Stimulated activated CD8-positive, alpha-beta memory T cell treated with anti-CD3 and anti-CD28 coated beads, Interleukin-15, amount 100 ng/mL, for 24 hours (primary cell): ENCODE measurements around the gene TM9SF2.
"Not testable (repeated sequence)": the region's sequence is repeated elsewhere in the genome, so short reads cannot be mapped to it uniquely, and the experiment has no call there.

ENCODE experiments used
- DNase-seq: peaks from one replicate; pipeline ENCODE4 v3.0.0-alpha.2; 2020; ENCODE audit warnings: low read depth

Gene TM9SF2

GRCh38 chr13:99536023-99536422, 34.8 kb downstream of the TM9SF2 start:
- DNase-seq: no peak

GRCh38 chr13:99540530-99540929, 39.3 kb downstream of the TM9SF2 start:
- no peak for DNase-seq

DNA sequence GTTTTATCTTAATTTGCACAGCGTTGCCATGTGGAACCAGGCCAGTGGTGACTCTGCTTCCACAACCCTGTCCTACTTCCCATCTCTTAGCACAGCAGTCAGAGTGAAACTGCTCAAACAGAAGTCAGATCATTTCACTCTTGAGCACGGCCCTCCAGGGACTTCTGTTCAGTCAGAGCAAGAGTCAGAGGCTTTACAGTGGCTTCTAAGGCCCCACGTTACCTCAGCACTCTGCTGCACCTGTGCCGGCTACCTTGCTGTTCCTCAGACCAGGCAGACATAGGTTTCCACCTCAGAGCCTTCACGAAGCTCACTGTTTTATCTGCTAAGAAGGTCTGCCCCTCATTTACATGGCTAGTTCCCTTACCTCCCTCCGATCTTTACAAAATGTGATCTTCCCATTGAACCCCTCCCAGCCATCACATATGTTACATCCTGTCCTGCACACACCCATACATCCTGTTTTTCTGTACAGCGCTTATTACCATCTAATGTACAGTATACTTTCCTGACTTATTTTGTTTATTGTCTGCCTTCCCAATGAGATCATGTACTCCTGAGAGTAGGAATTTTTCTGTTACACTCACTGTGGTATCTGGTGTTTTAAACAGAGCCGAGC, 41.6 kb downstream of the TM9SF2 start:
- DNase-seq: no peak

DNA sequence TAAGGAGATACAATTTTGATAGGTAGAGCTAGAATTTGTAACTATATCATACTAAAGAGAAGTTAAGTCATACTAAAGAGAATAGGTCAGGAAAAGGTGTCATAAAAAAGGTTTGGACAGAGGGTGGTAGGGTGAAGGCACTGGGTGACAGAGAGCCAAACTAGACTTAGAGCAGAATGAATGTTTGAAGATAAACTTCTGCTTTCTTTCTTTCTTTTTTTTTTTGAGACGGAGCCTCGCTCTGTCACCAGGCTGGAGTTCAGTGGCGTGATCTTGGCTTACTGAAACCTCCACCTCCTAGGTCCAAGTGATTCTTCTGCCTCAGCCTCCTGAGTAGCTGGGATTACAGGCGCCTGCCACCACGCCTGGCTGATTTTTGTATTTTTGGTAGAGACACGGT, 44.1 kb downstream of the TM9SF2 start:
- no peak for DNase-seq

DNA sequence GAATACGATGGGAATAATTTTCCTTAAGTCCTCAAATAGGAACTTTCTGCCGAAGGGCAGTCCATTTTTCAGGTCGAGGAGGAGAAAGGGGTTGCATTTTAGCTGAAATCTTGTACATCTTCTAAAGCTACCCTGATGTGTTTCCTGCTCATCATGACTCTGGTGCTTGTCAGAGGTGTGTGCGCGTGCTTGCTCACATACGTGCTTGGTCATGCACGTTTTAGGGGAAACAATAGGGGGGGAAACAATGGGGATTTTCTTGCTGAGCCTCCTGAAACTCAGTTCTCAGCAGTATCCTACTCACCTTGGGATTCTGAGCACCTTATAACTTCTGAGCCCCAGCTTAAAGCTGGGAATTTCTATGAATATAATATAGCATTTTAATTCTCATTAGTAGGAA, 44.7 kb downstream of the TM9SF2 start:
- DNase-seq: no peak

- DNase-seq: no peak
Measured at GRCh38 chr13:99546878-99547277, 45.6 kb downstream of the TM9SF2 start.

- no peak for DNase-seq
Measured at GRCh38 chr13:99548448-99548847, 47.2 kb downstream of the TM9SF2 start.

DNA sequence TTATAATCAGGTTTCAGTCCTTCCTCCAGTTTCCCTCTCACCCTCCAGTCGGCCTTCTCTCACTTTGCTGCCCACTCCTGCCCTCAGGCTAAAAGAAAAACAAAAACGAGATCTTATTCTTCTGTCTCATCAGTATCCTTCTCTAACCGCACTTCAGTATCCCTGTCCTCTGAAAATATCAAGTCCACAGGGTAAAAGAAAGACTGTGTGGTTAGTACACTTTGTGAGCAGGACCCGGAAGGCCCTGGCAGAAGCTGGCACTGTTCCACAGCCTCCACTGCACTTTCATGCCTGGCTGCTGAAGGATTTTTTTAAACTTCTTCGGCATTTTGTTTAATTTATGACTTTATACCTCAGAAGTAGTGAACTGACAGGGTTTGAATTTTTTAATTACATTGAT, 51.8 kb downstream of the TM9SF2 start:
- no peak for DNase-seq

GRCh38 chr13:99555149-99555548, 53.9 kb downstream of the TM9SF2 start:
- no peak for DNase-seq

DNA sequence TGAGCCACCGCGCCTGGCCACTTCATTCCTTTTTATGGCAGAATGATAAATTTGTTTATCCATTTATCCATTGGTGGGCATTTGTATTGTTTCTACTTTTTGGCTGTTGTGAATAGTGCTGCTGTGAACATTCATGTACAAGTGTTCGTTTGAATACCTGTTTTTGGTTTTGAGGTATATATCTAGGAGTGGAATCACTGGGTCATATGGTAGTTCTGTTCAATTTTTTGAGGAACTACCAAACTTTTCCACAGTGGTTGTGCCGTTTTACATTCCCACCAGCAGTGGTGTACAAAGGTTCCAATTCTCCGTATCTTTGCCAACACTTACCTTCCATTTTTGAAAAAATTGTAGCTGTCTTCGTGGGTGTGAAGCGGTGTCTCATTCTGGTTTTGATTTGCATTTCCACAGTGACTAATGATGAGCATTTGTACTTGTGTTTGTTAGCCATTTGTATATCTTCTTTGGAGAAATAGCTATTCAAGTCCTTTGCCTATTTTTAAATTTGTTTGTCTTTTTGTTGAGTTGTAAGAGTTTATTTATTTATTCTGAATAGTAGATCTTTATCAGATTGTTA, 55.7 kb downstream of the TM9SF2 start:
- DNase-seq: no peak

DNA sequence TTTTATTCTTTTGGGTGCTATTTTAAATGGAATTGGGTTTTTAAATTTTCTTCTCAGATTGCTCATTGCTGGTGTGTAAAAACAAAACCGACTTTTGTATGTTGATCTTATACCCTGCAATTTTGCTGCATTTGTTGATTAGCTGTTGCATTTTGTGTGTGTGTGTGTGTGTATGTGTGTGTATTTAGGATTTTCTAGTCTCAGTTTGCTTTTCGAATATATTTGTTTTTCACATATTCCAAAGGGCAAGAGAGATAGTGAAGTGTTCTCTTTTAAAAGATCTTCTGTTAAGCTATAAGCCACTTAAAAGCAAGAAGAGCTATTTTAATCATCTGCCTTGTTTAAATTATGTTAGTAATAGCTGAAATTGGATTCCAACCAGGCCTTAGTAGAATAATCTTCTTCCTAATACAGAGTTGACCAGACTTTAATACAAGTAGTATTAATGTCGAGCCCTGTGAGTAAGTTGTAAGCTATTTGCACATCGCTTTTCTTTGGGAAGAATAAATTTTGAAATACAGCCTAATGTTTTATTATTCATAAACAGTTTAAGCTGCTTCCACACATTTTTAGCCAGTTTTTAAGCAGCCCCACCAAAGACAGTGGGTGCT, 57.4 kb downstream of the TM9SF2 start:
- no peak for DNase-seq

GRCh38 chr13:99559560-99559959, 58.3 kb downstream of the TM9SF2 start:
- no peak for DNase-seq

DNA sequence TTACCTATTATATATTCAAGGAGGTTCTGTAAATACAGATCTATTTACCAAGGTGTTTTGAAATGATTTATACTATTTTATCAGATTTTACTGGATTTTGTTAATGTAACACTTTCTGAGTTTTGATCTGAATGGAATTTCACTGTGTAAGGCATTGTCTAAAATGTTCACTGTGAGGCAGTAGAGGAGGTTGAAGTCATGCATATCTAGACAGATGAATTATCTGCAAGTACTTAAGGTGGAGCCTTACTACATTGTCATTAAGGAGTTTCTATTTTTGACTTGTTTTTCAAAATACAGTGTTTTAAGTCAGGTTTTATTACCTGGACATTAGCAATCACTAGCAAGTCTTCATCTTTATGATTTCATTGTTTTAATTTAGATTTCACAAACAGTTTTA, 62.1 kb downstream of the TM9SF2 start:
- DNase-seq: no peak

GRCh38 chr13:99564386-99564785, 63.1 kb downstream of the TM9SF2 start:
- DNase-seq: no peak

GRCh38 chr13:99565478-99566124, 64.3 kb downstream of the TM9SF2 start:
- DNase-seq: no peak

- no peak for DNase-seq
Measured at GRCh38 chr13:99566125-99567083, 65.1 kb downstream of the TM9SF2 start.

DNA sequence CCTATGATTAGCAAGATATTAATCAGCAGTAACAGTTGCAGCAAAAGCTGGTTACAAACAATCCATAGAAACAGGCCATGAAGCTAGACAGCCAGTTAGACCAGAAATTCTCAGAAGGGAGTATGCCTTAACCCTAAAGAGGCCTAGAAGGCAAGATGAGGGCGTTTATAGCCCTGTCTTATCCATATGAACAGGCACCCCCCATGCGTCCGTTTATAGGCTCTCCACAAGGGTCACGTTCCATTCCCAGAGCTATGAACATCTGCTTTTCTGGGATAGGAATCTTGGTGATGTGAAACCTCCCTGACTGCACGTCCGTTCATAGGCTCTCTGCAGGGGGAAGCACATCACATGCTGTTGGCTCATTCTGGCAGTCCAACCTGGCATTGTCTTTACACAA, 67.6 kb downstream of the TM9SF2 start:
- DNase-seq: not testable (repeated sequence)

DNA sequence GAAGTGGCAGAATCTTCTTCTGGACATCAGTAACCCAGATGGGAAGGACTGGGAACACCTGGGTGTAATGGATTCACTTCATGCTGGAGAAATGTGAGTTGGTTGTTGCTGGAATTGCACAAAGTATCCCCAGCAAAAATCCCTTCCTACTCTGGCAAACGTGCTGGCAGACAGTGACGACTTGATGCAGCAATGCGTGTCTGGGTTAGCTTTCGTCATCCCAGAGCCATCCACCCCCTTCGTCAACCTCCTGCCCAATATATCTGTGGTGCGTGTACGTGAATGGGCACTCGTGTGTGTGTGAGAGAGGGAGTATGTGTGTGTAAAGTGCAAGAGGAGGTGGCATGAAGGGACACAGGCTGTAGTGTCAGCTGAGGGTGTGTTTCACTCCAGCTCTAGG, 70.9 kb downstream of the TM9SF2 start:
- DNase-seq: no peak

GRCh38 chr13:99572921-99573320, 71.6 kb downstream of the TM9SF2 start:
- no peak for DNase-seq

DNA sequence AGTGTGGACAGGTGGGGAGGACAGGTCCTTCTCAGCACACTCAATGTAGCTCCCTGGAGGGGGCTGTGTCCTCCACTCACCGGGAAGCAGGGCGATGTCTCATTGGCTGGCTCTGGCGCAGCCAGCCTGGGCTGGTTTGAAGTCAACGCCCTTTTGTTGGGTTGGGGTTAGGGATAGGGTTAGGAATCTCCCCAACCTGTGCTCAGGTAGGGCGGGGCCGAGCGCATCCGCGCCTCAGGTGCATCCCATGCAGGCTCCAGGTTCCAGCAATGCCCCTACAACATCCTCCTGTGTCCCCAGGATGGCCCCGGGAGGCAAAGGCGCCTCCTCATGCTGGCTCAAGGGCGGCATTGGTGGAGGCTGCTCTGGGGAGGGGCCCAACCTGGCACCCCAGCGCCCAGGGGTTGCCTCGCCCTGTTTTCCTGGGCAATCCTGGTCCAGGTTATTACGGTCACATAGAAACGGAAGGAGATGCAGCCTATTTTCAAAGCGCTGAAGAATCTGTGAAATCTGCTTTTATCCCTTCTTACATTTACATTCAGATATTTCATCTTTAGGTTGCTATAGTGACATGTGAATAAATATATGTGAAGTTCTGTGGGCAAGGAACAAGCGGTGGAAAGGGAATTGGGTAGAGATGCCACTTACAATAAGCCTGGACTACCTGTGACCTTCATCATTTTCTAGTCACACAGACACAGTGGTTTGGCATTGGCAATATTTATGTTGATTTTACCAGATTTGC, 74.3 kb downstream of the TM9SF2 start:
- no peak for DNase-seq
